DMS53 treated with DMSO at 0.1 percent for 48 hours (cell line): ENCODE results near the gene DDX3X.
"Not testable (repeated sequence)": the region's sequence is repeated elsewhere in the genome, so short reads cannot be mapped to it uniquely, and the experiment has no call there.

ENCODE experiments used
- DNase-seq: peaks from one replicate; lab custom pipeline; 2025; ENCODE audit not compliant: unreplicated experiment; lab: John Stamatoyannopoulos, UW

The DDX3X gene

GRCh38 chrX:41333744-41334362, at the start of gene DDX3X:
Gene DDX3X, plus strand, starts transcription at chrX:41334162. Its CDS starts 91 bp downstream, at chrX:41334253.
- peak; percentile 86 for DNase-seq

- DNase-seq: not testable (repeated sequence)
Measured at GRCh38 chrX:41285928-41286327, 48.0 kb upstream of the DDX3X start.

GRCh38 chrX:41288641-41289040, 45.3 kb upstream of the DDX3X start:
- DNase-seq: no peak

GRCh38 chrX:41289095-41289494, 44.9 kb upstream of the DDX3X start:
- DNase-seq: no peak

- no peak for DNase-seq
Measured at GRCh38 chrX:41291309-41291708, 42.7 kb upstream of the DDX3X start.

- peak; percentile 57 for DNase-seq
Measured at GRCh38 chrX:41293269-41293668, 40.7 kb upstream of the DDX3X start.

- DNase-seq: no peak
Measured at GRCh38 chrX:41300758-41301437, 33.1 kb upstream of the DDX3X start.

- DNase-seq: no peak
Measured at GRCh38 chrX:41301438-41301824, 32.5 kb upstream of the DDX3X start.

- no peak for DNase-seq
Measured at GRCh38 chrX:41302370-41302769, 31.6 kb upstream of the DDX3X start.

- no peak for DNase-seq
Measured at GRCh38 chrX:41303013-41303412, 30.9 kb upstream of the DDX3X start.

- DNase-seq: no peak
Measured at GRCh38 chrX:41304178-41304577, 29.8 kb upstream of the DDX3X start.

GRCh38 chrX:41308884-41309647, 24.9 kb upstream of the DDX3X start:
- DNase-seq: no peak

GRCh38 chrX:41312786-41313185, 21.2 kb upstream of the DDX3X start:
- DNase-seq: no peak

GRCh38 chrX:41313419-41313818, 20.5 kb upstream of the DDX3X start:
- no peak for DNase-seq

- DNase-seq: no peak
Measured at GRCh38 chrX:41314204-41314603, 19.8 kb upstream of the DDX3X start.

- no peak for DNase-seq
Measured at GRCh38 chrX:41314881-41315280, 19.1 kb upstream of the DDX3X start.

GRCh38 chrX:41316266-41316665, 17.7 kb upstream of the DDX3X start:
- not testable (repeated sequence) for DNase-seq

GRCh38 chrX:41317477-41318208, 16.3 kb upstream of the DDX3X start:
- DNase-seq: no peak

GRCh38 chrX:41320393-41320792, 13.6 kb upstream of the DDX3X start:
- DNase-seq: no peak

- DNase-seq: no peak
Measured at GRCh38 chrX:41322821-41323603, 10.9 kb upstream of the DDX3X start.

- no peak for DNase-seq
Measured at GRCh38 chrX:41326431-41326830, 7.5 kb upstream of the DDX3X start.
